Activated naive CD8-positive, alpha-beta T cell (primary cell): ENCODE measurements around the gene HSD17B1.
A peak's percentile ranks its signal among the peaks of the same experiment; 100 is the strongest.
"Not testable (repeated sequence)": the region's sequence is repeated elsewhere in the genome, so short reads cannot be mapped to it uniquely, and the experiment has no call there.

ENCODE experiments used
- H3K27ac Mint-ChIP-seq: one replicate; pipeline ENCODE4 v1.8.0; 2021; ENCODE audit warnings: mixed read lengths
- H3K27me3 Mint-ChIP-seq: one replicate; pipeline ENCODE4 v1.8.0; 2021; ENCODE audit warnings: mixed read lengths
- H3K36me3 Mint-ChIP-seq: one replicate; pipeline ENCODE4 v1.8.0; 2021; ENCODE audit warnings: mixed read lengths
- H3K4me1 Mint-ChIP-seq: one replicate; pipeline ENCODE4 v1.8.0; 2021; ENCODE audit warnings: low read depth, mixed read lengths
- H3K4me3 Mint-ChIP-seq: one replicate; pipeline ENCODE4 v1.8.0; 2021; ENCODE audit warnings: mild to moderate bottlenecking, mixed read lengths
- H3K9me3 Mint-ChIP-seq: one replicate; pipeline ENCODE4 v1.8.0; 2021; ENCODE audit warnings: low read depth, mixed read lengths

HSD17B1 gene

GRCh38 chr17:42548993-42549755 lies 3.5 kb upstream of the HSD17B1 start:
- Mint-ChIP-seq H3K9me3 (no peaks in the 10 kb centered on the region), H3K36me3 (no peaks in the 10 kb centered on the region), H3K4me1 (peaks cover 20% of the 10 kb centered on the region), H3K27ac (no peak overlapping the region), H3K27me3 (no peaks in the 10 kb centered on the region), H3K4me3 (peak overlapping the region; percentile 30)

GRCh38 chr17:42553161-42553818 lies 567 bp downstream of the HSD17B1 start:
- Mint-ChIP-seq H3K4me3 (peak overlapping the region; percentile 89), H3K36me3 (no peaks in the 10 kb centered on the region), H3K27ac (no peak overlapping the region), H3K27me3 (no peaks in the 10 kb centered on the region), H3K9me3 (no peaks in the 10 kb centered on the region), H3K4me1 (peaks cover 27% of the 10 kb centered on the region)

GRCh38 chr17:42553866-42554249 lies 1.1 kb downstream of the HSD17B1 start:
- Mint-ChIP-seq H3K27ac (peak overlapping the region; percentile 88), H3K4me3 (peak overlapping the region; percentile 89), H3K4me1 (peaks cover 24% of the 10 kb centered on the region), H3K9me3 (no peaks in the 10 kb centered on the region), H3K27me3 (no peaks in the 10 kb centered on the region), H3K36me3 (no peaks in the 10 kb centered on the region)

- Mint-ChIP-seq H3K27me3 (no peaks in the 10 kb centered on the region), H3K4me3 (peak overlapping the region; percentile 89)
These were observed 1.8 kb downstream of the HSD17B1 start for GRCh38 chr17:42554250-42555121.

GRCh38 chr17:42555122-42555622 lies 2.4 kb downstream of the HSD17B1 start:
- peaks cover 19% of the 10 kb centered on the region for H3K4me1 Mint-ChIP-seq
- no peaks in the 10 kb centered on the region for H3K27me3 Mint-ChIP-seq
- no peaks in the 10 kb centered on the region for H3K36me3 Mint-ChIP-seq
- H3K27ac Mint-ChIP-seq, result peak overlapping the region; percentile 88
- H3K9me3 Mint-ChIP-seq, result no peaks in the 10 kb centered on the region
- peak overlapping the region; percentile 89 for H3K4me3 Mint-ChIP-seq

More at GRCh38 chr17:42554250-42555121, 1.8 kb downstream of the HSD17B1 start:
- Mint-ChIP-seq H3K27ac (peak overlapping the region; percentile 88), H3K36me3 (no peaks in the 10 kb centered on the region), H3K9me3 (no peaks in the 10 kb centered on the region), H3K4me1 (peaks cover 19% of the 10 kb centered on the region)

- H3K4me1 Mint-ChIP-seq, result peaks cover 16% of the 10 kb centered on the region
- not testable (repeated sequence) for H3K36me3 Mint-ChIP-seq, H3K27me3 Mint-ChIP-seq, H3K27ac Mint-ChIP-seq, H3K9me3 Mint-ChIP-seq
- H3K4me3 Mint-ChIP-seq, result peak overlapping the region; percentile 89
These were observed 3.4 kb downstream of the HSD17B1 start for GRCh38 chr17:42555961-42556617.

DNA sequence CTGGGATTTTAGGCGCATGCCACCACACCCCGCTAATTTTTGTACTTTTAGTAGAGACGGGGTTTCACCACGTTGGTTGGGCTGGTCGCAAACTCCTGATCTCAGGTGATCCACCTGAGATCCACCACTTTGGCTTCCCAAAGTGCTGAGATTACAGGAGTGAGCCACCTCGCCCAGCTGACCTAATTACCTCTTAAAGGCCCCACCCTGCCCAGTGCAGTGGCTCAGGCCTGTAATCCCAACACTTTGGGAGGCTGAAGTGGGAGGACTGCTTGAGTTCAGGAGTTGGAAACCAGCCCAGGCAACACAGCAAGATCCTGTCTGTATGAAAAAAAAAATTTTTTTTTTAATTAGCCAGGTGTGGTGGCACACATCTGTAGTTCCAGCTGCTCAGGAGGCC lies 6.4 kb downstream of the HSD17B1 start:
- Mint-ChIP-seq H3K4me1 (peaks cover 30% of the 10 kb centered on the region), H3K9me3 (no peaks in the 10 kb centered on the region), H3K27ac (no peak overlapping the region), H3K36me3 (peaks cover 2% of the 10 kb centered on the region), H3K4me3 (no peak overlapping the region), H3K27me3 (no peaks in the 10 kb centered on the region)

GRCh38 chr17:42560246-42560645 lies 7.5 kb downstream of the HSD17B1 start:
- H3K27ac Mint-ChIP-seq, result no peak overlapping the region
- H3K27me3 Mint-ChIP-seq, result no peaks in the 10 kb centered on the region
- H3K9me3 Mint-ChIP-seq, result no peaks in the 10 kb centered on the region
- H3K4me3 Mint-ChIP-seq, result peak overlapping the region; percentile 2
- peaks cover 28% of the 10 kb centered on the region for H3K4me1 Mint-ChIP-seq
- H3K36me3 Mint-ChIP-seq, result peaks cover 2% of the 10 kb centered on the region

DNA sequence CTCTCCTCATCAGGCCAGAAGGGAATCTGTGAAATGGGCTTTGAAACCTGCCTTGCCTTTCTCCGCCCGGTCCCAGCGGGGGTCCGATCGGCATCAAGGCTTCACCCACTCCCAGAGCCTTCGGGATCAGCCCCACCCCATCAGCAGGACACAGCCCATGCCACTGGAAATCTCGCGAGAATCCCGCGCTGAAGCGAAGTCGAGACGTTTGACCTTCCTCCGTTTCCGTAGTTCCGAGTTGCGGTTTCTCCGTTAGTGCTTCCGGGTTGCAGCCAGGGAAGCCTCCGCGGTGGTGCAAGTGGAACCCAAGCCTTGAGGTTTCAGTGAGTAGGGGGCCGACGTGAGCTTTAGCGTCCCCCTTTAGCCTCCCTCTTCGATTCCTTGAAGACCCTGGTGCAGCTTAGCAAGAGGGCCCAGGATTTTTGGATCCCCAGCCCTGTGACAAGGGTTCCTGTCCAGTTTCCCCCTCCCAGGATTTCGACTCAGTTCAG lies 9.2 kb downstream of the HSD17B1 start, which contains the start of gene COASY:
COASY (plus strand) TSS at position 252 of the 491 bp plus-strand sequence. CDS start 475 bp downstream, outside the sequence.
- H3K9me3 Mint-ChIP-seq, result no peaks in the 10 kb centered on the region
- peaks cover 27% of the 10 kb centered on the region for H3K4me1 Mint-ChIP-seq
- H3K27ac Mint-ChIP-seq, result peak within 1 kb of the TSS; percentile 95

GRCh38 chr17:42562388-42563142 lies 9.8 kb downstream of the HSD17B1 start:
- peak overlapping the region; percentile 95 for H3K27ac Mint-ChIP-seq
- no peaks in the 10 kb centered on the region for H3K9me3 Mint-ChIP-seq
- peaks cover 5% of the 10 kb centered on the region for H3K36me3 Mint-ChIP-seq
- peaks cover 28% of the 10 kb centered on the region for H3K4me1 Mint-ChIP-seq
- H3K4me3 Mint-ChIP-seq, result peak overlapping the region; percentile 93
- H3K27me3 Mint-ChIP-seq, result no peaks in the 10 kb centered on the region

More for the DNA sequence above, 9.2 kb downstream of the HSD17B1 start, which contains the start of gene COASY:
- peaks cover 4% of the 10 kb centered on the region for H3K36me3 Mint-ChIP-seq
- H3K27me3 Mint-ChIP-seq, result no peaks in the 10 kb centered on the region
- H3K4me3 Mint-ChIP-seq, result peak within 1 kb of the TSS; percentile 93

DNA sequence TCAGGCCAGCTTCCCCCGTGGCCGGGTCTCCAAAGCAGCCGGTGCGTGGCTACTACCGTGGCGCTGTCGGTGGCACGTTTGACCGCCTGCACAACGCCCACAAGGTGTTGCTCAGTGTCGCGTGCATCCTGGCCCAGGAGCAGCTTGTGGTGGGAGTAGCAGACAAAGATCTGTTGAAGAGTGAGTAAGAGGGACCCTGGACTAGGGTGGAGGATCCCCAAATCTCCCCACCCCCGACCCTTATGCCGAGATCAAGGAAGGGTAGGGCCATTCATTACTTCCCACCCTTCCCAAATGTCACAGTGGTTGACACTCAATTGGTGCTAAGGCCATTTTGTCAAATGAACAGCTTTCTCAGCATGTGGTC lies 10.4 kb downstream of the HSD17B1 start:
- H3K4me3 Mint-ChIP-seq, result peak overlapping the region; percentile 93
- H3K27ac Mint-ChIP-seq, result peak overlapping the region; percentile 50
- H3K9me3 Mint-ChIP-seq, result no peaks in the 10 kb centered on the region
- H3K4me1 Mint-ChIP-seq, result peaks cover 32% of the 10 kb centered on the region
- peaks cover 7% of the 10 kb centered on the region for H3K36me3 Mint-ChIP-seq
- no peaks in the 10 kb centered on the region for H3K27me3 Mint-ChIP-seq

DNA sequence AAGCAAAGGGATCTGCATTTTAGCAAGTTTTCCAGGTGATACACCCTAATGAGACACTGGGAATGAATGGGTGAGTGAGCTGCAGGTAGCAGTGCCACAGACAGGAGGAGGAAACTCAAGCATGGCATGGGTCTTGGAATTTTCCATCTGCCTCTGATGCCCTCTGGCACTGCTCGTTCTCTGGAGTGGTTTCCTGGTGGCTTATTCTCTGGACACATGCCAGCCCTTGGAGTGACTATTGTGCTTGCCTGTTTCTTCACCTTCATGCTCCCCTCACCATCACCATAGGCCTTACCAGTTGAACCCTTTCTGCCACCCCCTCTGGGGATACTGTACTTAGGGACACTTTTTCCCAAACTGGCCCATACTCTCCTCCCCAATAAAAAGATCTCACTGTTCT lies 10.8 kb downstream of the HSD17B1 start:
- no peaks in the 10 kb centered on the region for H3K9me3 Mint-ChIP-seq
- peaks cover 7% of the 10 kb centered on the region for H3K36me3 Mint-ChIP-seq
- H3K4me3 Mint-ChIP-seq, result peak overlapping the region; percentile 93
- peak overlapping the region; percentile 81 for H3K27ac Mint-ChIP-seq
- no peaks in the 10 kb centered on the region for H3K27me3 Mint-ChIP-seq
- peaks cover 35% of the 10 kb centered on the region for H3K4me1 Mint-ChIP-seq

- Mint-ChIP-seq H3K27me3 (no peaks in the 10 kb centered on the region), H3K27ac (peak overlapping the region; percentile 81), H3K4me3 (peak overlapping the region; percentile 93), H3K9me3 (no peaks in the 10 kb centered on the region), H3K36me3 (peaks cover 7% of the 10 kb centered on the region), H3K4me1 (peaks cover 38% of the 10 kb centered on the region)
These were observed 11.2 kb downstream of the HSD17B1 start for GRCh38 chr17:42563950-42564349.
